Measurements from ENCODE around the gene RRAS.

The RRAS gene

GRCh38 chr19:49676784-49677230 is 36.9 kb upstream of the RRAS start:
- DNase-seq: peak; percentile 100

DNA sequence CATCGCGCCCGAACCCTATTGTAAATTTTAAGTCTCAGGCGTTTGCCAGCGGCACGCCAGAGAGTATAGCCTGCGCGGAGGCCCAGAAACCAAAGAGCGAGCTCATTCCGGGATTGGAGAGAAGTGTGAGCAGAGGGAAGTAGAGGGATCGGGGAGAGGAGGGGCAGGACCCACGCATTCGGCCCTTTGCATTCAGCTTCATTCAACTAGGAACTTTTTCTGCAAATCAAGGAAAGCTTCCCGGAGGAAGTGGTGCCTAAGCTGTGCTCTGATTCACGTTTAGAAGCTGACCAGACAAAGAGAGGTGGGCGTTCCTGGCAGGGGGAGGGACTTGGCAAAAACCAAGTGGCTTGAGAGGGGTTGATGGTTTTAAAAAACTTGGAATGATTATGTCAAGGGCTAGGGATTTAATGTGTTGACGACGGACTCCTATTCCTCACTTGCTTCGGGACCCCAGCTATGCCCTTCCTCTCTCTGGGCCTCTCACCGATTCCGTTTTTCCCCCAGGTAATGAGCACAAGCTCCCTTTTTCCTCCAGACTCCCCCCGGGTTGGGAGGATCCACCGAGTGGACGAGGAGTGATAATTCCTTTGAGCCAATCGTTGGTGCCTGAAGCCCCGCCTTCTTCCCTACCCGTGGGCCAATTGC is 36.3 kb upstream of the RRAS start:
- no peak for DNase-seq

GRCh38 chr19:49672131-49672919 is 32.4 kb upstream of the RRAS start:
- DNase-seq: peak; percentile 76 to 82

GRCh38 chr19:49669516-49669915 is 29.6 kb upstream of the RRAS start:
- DNase-seq: no peak

DNA sequence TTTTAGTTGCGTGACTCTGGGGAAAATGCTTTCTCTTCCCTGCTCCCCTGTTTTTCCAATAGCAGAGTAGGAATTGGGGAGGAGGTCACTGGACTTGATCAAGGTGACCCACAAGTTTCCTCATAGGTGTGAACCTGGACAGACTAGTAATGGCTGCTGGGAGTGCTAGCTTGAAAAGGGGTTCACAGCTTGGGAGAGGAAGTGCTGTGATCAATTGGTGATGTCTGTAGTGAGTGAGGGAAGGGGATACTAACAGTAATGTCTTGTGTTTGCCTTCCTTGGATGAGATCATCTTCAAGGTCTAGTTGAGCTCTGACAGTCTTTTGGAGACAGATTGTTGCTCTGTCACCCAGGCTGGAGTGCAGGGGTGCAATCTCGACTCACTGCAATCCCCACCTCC is 27.5 kb upstream of the RRAS start:
- DNase-seq: no peak

DNA sequence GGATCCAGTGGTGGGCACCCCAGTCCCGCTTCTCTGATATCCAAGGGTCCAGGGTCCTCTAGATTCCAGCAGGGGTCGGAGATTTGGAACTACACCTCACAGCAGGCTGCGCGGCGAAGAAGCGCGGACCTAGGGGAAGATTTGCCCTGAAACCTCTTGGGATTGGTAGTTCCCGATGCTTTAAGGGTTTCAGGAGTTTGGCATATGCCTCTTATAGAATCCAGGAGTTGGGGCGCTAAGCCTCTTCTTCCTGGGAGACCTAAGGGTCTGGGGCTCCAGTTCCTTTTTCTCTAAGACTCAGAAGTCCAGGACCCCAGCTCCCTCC is 26.1 kb upstream of the RRAS start:
- DNase-seq: peak in 1 of 2 donors; percentile 15

- peak; percentile 98 to 99 for DNase-seq
Observed at GRCh38 chr19:49665351-49666119, 25.6 kb upstream of the RRAS start, which contains the start of the genes BCL2L12 and IRF3. TSS of gene BCL2L12 (plus strand) at chr19:49665933. CDS start at chr19:49666693, 760 bp downstream. TSS of gene IRF3 (minus strand) at chr19:49665857. CDS start at chr19:49664838, 1,019 bp downstream.

GRCh38 chr19:49665036-49665350 is 25.1 kb upstream of the RRAS start:
- no peak for DNase-seq

DNA sequence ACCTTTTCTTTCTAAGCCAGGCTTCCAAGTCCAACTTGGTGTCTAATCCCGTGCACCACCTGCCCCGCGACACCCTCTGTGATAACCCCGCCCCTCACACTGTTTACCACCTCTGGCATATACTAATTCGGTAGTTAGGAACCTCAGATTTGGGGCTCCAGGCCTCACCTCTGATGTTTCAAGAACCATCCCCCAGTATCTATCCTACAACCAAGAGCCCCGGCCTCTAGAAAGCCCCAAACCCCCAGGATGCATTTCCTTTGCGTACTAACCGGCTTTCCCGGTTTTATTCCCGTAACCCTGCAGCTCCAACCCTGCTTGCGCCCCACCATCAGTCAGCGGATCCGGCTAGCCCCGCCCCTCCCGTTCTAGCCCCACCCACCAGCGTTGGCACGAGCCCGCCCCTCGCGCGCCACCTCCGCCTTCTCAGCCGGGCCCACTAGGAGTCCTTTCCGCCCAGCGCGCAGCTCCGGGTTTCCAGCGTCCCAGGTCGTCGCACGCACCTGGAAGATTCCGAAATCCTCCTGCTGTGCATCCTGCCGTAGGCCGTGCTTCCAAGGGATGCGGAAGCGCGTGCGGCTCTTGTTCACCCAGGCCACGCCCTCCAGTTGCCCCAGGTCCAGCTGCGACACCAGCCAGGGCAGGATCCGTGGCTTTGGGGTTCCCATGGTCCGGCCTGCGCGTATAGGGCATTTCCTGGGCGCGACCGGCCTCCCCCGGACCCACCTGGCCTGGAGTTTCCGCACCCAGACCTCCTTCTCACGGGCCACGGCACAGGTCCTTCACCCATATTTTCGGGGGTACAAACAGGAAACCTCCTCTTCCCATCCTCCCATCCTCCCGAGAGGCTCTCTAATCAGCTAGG is 24.5 kb upstream of the RRAS start:
- DNase-seq: peak; percentile 82 to 92

DNA sequence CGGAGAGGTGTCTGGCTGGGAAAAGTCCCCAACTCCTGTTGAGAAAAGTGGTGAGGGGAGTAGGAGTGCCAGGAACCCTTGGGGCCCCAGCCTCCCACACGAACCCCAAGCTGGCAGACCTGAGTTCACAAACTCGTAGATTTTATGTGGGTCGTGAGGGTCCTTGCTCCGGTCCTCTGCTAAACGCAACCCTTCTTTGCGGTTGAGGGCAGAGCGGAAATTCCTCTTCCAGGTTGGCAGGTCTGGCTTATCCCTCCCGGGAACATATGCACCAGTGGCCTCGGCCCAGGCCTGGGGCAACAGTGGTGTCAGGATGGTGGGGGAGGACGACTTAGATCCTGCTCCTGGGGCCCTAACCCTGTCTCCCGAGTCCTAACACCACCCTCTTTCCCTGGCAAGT is 23.3 kb upstream of the RRAS start:
- no peak for DNase-seq

GRCh38 chr19:49662011-49662410 is 22.1 kb upstream of the RRAS start:
- no peak for DNase-seq

- no peak for DNase-seq
Observed at GRCh38 chr19:49660338-49660961, 20.5 kb upstream of the RRAS start.

DNA sequence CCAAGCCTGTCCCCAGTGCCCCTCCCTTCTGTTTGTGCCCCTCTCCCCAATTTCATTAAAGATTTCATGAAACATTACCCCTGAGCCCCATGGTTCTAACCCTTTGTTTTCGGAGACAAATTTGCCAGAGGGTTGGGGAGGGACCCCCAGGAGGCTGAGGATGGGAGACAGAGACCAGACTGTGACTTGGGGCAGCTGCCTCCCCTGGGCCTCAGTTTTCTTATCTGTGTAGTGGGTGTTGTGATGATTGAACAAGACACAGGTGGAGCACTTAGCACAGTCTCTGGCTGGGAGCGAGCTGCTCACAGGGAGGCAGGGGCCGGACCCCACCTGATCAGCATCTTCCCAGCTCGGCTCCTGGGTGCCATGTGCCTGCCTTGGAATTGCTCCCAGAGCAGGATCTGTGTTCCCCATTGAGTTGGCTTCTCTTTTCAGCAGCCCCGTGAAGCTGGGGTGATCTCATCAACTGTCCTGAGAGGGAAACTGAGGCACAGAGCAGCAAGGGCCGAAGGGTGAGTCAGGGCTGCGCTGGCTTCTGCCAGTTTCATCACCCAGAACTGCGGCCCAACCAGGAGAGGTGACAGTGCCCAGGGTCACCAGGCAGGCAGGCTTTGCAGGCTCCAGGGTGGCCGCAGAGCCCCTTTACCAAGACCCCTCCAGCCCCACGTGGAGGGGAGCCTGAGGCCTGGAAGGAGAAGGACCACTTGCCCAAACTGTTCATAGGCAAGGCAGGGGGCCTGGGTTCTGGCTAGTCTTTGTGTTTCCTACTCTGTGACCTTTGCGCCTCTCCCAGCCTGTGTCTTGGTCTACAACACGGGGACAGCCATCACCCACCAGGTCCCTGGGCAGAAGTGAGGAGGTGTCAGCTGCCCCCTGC is 18.9 kb upstream of the RRAS start:
- DNase-seq: no peak

GRCh38 chr19:49658139-49658517 is 18.2 kb upstream of the RRAS start:
- DNase-seq: no peak

DNA sequence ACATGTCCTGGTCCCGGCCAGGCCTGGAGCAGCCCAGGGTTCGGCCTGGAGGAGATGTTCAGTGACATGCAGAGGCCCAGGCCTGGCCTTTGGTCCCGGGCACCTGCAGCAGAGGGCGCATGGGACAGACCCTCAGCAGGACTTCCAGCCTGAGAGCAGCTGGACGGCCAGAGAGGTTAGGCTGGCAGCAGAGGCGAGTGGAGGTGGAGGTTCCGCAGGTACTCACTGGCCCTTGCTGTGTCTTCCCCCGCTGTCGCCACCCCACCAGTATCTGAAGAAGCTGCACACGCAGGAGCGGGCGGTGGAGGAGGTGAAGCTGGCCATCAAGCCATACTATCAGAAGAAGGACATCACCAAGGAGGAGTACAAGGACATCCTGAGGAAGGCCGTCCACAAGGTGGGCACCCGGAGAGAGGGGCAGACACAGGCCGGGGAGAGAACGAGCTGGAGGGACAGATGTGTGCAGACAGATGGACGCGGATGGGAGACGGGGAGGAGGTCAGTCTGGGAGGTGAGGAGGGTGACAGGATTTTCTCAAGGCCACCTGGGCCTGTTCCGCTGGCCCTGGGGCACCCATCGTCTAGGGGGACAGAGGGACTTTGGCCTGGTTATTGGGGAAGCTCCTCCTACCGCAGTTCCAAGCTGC is 17.7 kb upstream of the RRAS start:
- DNase-seq: no peak

DNA sequence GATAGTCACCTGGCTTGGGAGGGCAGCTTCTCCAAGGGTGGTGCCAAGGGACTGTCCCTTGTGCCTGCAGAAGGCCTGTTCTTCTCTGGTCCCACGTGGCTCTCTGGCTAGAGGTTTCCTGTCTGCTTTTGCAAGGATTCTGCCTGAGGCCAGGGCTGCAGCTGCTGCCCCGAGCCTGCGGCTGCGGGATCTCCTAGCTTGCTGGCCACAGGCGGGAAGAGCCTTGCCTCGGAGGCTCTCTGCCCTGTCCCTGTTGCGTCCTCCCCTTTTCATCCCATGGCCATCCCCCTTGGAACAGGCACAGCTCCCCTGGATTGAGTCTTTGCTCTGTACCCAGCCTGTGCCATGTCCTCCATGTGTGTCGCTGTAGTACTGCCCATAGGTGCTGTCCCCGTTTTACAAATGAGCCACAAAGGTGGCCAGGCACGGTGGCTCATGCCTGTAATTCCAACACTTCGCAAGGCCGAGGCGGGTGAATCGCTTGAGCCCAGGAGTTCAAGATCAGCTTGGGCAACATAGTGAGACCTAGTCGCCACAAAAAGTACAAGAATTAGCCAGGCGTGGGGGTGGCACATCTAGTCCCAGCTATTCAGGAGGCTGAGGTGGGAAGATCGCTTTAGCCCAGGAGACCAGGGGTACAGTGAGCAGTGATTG is 16.6 kb upstream of the RRAS start:
- no peak for DNase-seq

GRCh38 chr19:49655570-49656455 is 15.9 kb upstream of the RRAS start:
- DNase-seq: no peak

DNA sequence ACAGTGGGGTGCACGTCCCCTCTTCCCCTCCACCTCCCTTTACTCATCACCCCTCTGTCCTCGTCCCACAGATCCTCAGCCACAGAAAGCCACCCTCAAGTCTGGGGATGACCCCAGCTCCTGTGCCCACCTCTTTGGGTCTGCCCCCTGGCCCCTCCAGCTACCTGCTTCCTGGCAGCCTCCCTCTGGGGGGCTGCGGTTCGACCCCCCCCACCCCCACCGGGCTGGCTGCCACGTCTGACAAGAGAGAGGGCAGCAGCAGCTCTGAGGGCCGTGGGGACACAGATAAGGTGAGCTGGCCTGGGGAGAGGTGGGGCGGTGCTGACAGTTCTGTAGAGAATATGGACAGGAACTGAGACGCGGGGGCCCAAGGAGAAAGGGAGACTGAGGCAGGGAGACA is 14.6 kb upstream of the RRAS start:
- no peak for DNase-seq

GRCh38 chr19:49653466-49653806 is 13.5 kb upstream of the RRAS start:
- no peak for DNase-seq
